Ovary (tissue), 9 donors: ENCODE data around the gene ADAMTS14. TPM values are rescaled to one million over a fixed set of nuclear protein-coding genes. Genes with fewer than 3 reads are reported as not detected.

Source experiments
- DNase-seq, 5 donors: peaks; one replicate each; pipeline ENCODE4 v3.0.0-alpha.2; 2019 to 2020
- H3K27ac ChIP-seq, 2 donors: fragments of 200-600 bp; one replicate each; pipeline versions ENCODE4 v1.5.1 to v1.8.0; 2019 to 2022
- H3K27me3 ChIP-seq: fragments of 200-600 bp; one replicate; pipeline ENCODE4 v1.8.0; 2022
- H3K36me3 ChIP-seq: fragments of 200-600 bp; sonication (generic); one replicate; pipeline ENCODE4 v1.5.1; 2019
- H3K4me1 ChIP-seq: one replicate; pipeline ENCODE4 v1.8.1; 2013; ENCODE audit warnings: mild to moderate bottlenecking, moderate library complexity; ENCODE audit not compliant: insufficient read depth
- H3K4me3 ChIP-seq: fragments of 200-600 bp; sonication (generic); one replicate; pipeline ENCODE4 v1.5.1; 2017
- H3K9me3 ChIP-seq, 2 donors: fragments of 200-600 bp in 1 of 2; sonication (generic) in 1 of 2; one replicate each; pipeline versions ENCODE4 v1.5.1 to v1.8.1; 2013 to 2019; ENCODE audit warnings: mild to moderate bottlenecking in 1 of 2, moderate library complexity in 1 of 2
- CTCF ChIP-seq, 3 donors: fragments of 450-650 bp in 2 of 3; fragments of 200-600 bp in 1 of 3; IDR thresholded peaks; one replicate each; pipeline versions ENCODE4 v1.5.1 to v1.8.0; 2016 to 2022; ENCODE audit warnings: antibody characterized with exemption in 3 of 3, mild to moderate bottlenecking in 1 of 3
- EP300 ChIP-seq: sonication (generic); formaldehyde crosslinking; IDR thresholded peaks from one replicate; pipeline ENCODE4 v1.6.1; 2017; ENCODE audit warnings: antibody characterized with exemption
- POLR2A ChIP-seq: fragments of 450-650 bp; IDR thresholded peaks from one replicate; pipeline ENCODE4 v1.6.1; 2017; ENCODE audit warnings: antibody characterized with exemption, mild to moderate bottlenecking, moderate library complexity
- WGBS, 3 donors: extraction: QIAGEN DNeasy Blood & Tissue Kit in 1 of 3; methylation state at CpG; one replicate each; pipeline versions ENCODE4 v1.1.5 to v1.1.7; 2013 to 2017; 5-methylcytosine and 5-hydroxymethylcytosine counted together
- intact Hi-C, 4 donors: fragments of 100-400 bp; cut with DNase I; formaldehyde crosslinking; loops; one replicate each; pipeline versions ENCODE4 v1.11.0 to v1.15.1; 2022 to 2023
- polyA plus RNA-seq, 2 donors: library from polyadenylated mRNA; stranded (reverse); fragments of 200-250 nt in 1 of 2; fragments of 350-450 nt in 1 of 2; fragmentation: Illumina TruSeq in 1 of 2; extraction: RNeasy Lipid Tissue Mini Kit (QIAGEN cat#74804) in 1 of 2; gene quantifications; one replicate each; pipeline ENCODE4 v1.2.3, GENCODE V29; 2013 to 2014
- total RNA-seq, 7 donors: library from RNA; depleted of rRNA in 2 of 7; stranded (reverse); fragments of >200 nt in 2 of 7; fragmentation: NEBNext Ultra II Directional in 3 of 7; extraction: Animal tissue kit (Norgen Biotek cat#: 25700) in 3 of 7; gene quantifications; one replicate each; pipeline versions ENCODE4 v1.1.0 to v1.2.4, GENCODE V29; 2016 to 2023
- donor health status: DM: no; HTN: no; CAD: no; lungs with moderate emphysema.
- donor health status: DM: no; HTN: no; CAD: no.
- donor health status: Bipolar disorder and iron deficiency.
- donor health status: DM: yes; HTN: yes; CAD: no.
- donor health status: DM: no; HTN: no; CAD: no.
- donor health status: DM: yes; HTN: yes; CAD: no.

ADAMTS14 gene
- total and polyA plus RNA-seq, 9 donors = 0.07 to 0.75 (median 0.14) TPM; not detected in 3

- 13 to 21% (median 18%) methylated on average over 5 of the region's 5 CpGs for WGBS, 3 donors
Measured at GRCh38 chr10:70671619-70672164, 614 bp upstream of the ADAMTS14 start.

GRCh38 chr10:70673043-70673928 is 980 bp downstream of the ADAMTS14 start:
- Histone ChIP-seq H3K27ac (no peak overlapping the region), H3K27me3 (no peaks in the 10 kb centered on the region), H3K4me1 (no peaks in the 10 kb centered on the region), H3K9me3 (no peaks in the 10 kb centered on the region), H3K36me3 (no peaks in the 10 kb centered on the region), H3K4me3 (no peak overlapping the region)
- intact Hi-C loops = no loop called here
- 24 to 40% (median 31%) methylated on average over 13 to 14 of the region's 14 CpGs for WGBS, 3 donors
- DNase-seq = no peak
- TF ChIP-seq EP300 = no peak
- TF ChIP-seq CTCF (IDR thresholded peaks at IDR 0.05) = no peak
- no peak for TF ChIP-seq POLR2A

More at GRCh38 chr10:70671619-70672164, 614 bp upstream of the ADAMTS14 start:
- no peak for TF ChIP-seq CTCF (IDR thresholded peaks at IDR 0.05)
- TF ChIP-seq EP300 = no peak
- no peak for TF ChIP-seq POLR2A
- no peak for DNase-seq
- Histone ChIP-seq H3K9me3 (no peaks in the 10 kb centered on the region), H3K27ac (no peak overlapping the region), H3K27me3 (no peaks in the 10 kb centered on the region), H3K36me3 (no peaks in the 10 kb centered on the region), H3K4me3 (no peak overlapping the region), H3K4me1 (no peaks in the 10 kb centered on the region)
- intact Hi-C loops = no loop called here

DNA sequence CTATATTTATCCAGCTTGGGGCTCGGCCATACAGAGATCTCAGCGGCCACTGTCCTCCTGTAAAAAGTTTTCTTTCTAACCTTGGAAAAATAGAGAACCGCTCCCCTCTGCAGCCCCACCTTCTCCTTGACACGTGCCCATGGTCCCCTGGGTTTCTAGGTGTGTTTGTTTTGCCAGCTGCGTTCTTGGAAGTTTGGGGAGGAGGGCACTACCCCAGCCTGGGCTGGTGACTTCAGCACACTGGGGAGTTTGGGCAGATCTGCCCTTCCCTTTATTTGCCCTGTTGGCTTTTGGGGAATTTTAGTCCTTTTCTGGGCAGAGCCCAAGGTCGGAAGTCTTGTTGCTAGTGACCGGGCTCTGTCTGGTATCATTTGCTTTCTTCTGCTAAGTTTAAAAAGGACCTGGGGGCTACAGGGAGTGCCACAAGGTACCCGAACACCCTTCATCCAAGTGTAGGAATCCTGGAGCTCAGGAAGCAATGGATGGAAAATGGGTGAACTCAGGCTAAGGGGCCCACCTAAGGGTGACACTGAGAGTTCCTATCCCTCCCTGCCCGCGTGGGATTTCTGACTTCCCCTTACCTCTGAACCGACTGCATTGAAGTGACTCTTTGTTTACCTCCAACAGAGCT is 1.7 kb downstream of the ADAMTS14 start:
- no peaks in the 10 kb centered on the region for H3K4me1 ChIP-seq
- no peaks in the 10 kb centered on the region for H3K9me3 ChIP-seq
- 65 to 72% (median 67%) methylated on average over 11 of the region's 11 CpGs for WGBS, 3 donors
- no peaks in the 10 kb centered on the region for H3K36me3 ChIP-seq
- DNase-seq = no peak
- H3K27ac ChIP-seq = no peak overlapping the region
- intact Hi-C loops = no loop called here
- TF ChIP-seq EP300 (no peak), POLR2A (no peak), CTCF (IDR thresholded peaks at IDR 0.05) (no peak)
- H3K27me3 ChIP-seq = no peaks in the 10 kb centered on the region
- no peak overlapping the region for H3K4me3 ChIP-seq

DNA sequence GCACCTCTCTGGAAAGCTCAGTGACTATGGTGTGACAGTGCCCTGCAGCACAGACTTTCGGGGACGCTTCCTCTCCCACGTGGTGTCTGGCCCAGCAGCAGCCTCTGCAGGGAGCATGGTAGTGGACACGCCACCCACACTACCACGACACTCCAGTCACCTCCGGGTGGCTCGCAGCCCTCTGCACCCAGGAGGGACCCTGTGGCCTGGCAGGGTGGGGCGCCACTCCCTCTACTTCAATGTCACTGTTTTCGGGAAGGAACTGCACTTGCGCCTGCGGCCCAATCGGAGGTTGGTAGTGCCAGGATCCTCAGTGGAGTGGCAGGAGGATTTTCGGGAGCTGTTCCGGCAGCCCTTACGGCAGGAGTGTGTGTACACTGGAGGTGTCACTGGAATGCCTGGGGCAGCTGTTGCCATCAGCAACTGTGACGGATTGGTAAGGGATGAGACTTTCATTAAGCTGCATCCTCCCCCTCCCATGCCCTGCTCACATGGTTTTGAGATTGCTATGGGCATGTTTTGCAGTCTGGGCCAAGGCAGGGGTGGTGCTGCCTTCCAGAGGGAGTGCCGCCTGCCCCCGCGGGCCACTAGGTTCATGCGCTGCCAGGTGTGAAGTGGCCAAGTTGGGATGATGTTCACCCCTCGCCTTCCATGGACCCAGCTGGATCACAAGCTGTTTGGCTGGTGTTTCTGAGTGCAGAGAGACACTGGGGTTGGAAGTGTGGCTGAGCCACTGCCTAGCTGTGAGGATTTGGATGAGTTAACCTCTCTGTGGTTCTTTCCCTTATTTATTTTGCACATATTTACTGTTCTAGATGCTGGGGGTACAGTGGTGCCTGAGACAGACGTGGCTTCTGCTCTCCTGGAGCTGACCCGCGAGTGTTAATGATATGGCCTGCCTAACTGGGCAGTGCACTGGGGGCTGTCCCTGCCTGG is 2.5 kb downstream of the ADAMTS14 start:
- H3K4me3 ChIP-seq = no peak overlapping the region
- no peak for DNase-seq
- intact Hi-C loops = no loop called here
- no peaks in the 10 kb centered on the region for H3K27me3 ChIP-seq
- no peaks in the 10 kb centered on the region for H3K4me1 ChIP-seq
- H3K9me3 ChIP-seq = no peaks in the 10 kb centered on the region
- H3K27ac ChIP-seq = no peak overlapping the region
- H3K36me3 ChIP-seq = no peaks in the 10 kb centered on the region
- TF ChIP-seq CTCF (IDR thresholded peaks at IDR 0.05) (no peak), EP300 (no peak)
- 92 to 95% (median 94%) methylated on average over 24 of the region's 24 CpGs for WGBS, 3 donors
